ENCODE measurements around the gene MAGI2. TPM values are rescaled to one million over a fixed set of nuclear protein-coding genes. Genes with fewer than 3 reads are reported as not detected.
A peak's percentile ranks its signal among the peaks of the same experiment; 100 is the strongest.

MAGI2 gene
- total and polyA plus RNA-seq, 2 experiments from 2014 or later: 3.5 to 4.1 TPM

GRCh38 chr7:78057571-78057970 is 1395.9 kb downstream of the MAGI2 start:
- Histone ChIP-seq H3K4me1 (ENCODE audit: insufficient read depth) (no peaks in the 10 kb centered on the region), H4K20me1 (ENCODE audit: insufficient read depth) (no peaks in the 10 kb centered on the region), H3K79me2 (ENCODE audit: insufficient read depth) (no peaks in the 10 kb centered on the region), H3K27ac (no peak overlapping the region), H3K9me2 (ENCODE audit: insufficient read depth) (no peaks in the 10 kb centered on the region), H3K27me3 (replicated peaks; ENCODE audit: insufficient read depth) (no peaks in the 10 kb centered on the region), H3K4me2 (ENCODE audit: unreplicated experiment) (no peak overlapping the region), H2AFZ (no peak overlapping the region), H3K36me3 (ENCODE audit: low read depth) (no peaks in the 10 kb centered on the region), H3K9ac (no peak overlapping the region), H3K4me3 (no peak overlapping the region), H3K9me3 (ENCODE audit: low read depth) (no peaks in the 10 kb centered on the region), H3F3A (ENCODE audit: insufficient read depth) (no peaks in the 10 kb centered on the region)
- in situ Hi-C loops (cut with MboI): no loop called here
- no peak for TF ChIP-seq EZH2phosphoT487 (IDR thresholded peaks at IDR 0.05; ENCODE audit: insufficient read depth, low read depth)
- TF ChIP-seq EZH2 (IDR thresholded peaks at IDR 0.05; ENCODE audit: insufficient read depth, poor library complexity, severe bottlenecking): no peak
- peak; percentile 16 for DNase-seq

DNA sequence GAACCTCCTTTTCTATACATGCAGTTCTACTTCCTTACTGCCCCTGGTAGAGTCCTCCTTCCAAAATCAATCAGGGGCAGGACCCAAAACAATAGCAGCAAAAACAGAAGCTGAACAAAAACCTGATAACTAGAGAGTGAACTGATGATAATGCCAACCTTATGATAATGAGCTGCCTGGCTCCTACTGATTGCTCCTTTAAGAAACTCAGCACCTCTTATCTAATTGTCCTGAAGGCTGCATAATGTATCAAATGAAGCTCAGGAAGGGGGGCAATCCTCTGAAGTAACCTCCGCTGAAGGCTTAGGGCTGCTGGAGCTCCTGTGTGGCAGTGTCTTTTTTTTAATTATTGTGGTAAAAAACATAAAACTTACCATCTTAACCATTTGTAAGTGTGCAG is 1397.9 kb downstream of the MAGI2 start:
- Histone ChIP-seq H2AFZ (no peak overlapping the region), H3F3A (ENCODE audit: insufficient read depth) (no peaks in the 10 kb centered on the region), H3K4me3 (no peak overlapping the region), H3K79me2 (ENCODE audit: insufficient read depth) (no peaks in the 10 kb centered on the region), H3K9ac (no peak overlapping the region), H4K20me1 (ENCODE audit: insufficient read depth) (no peaks in the 10 kb centered on the region), H3K36me3 (ENCODE audit: low read depth) (no peaks in the 10 kb centered on the region), H3K4me2 (ENCODE audit: unreplicated experiment) (no peak overlapping the region), H3K27me3 (replicated peaks; ENCODE audit: insufficient read depth) (no peaks in the 10 kb centered on the region), H3K4me1 (ENCODE audit: insufficient read depth) (no peaks in the 10 kb centered on the region), H3K9me3 (ENCODE audit: low read depth) (no peaks in the 10 kb centered on the region), H3K9me2 (ENCODE audit: insufficient read depth) (no peaks in the 10 kb centered on the region), H3K27ac (no peak overlapping the region)
- in situ Hi-C loops (cut with MboI): no loop called here
- TF ChIP-seq EZH2phosphoT487 (IDR thresholded peaks at IDR 0.05; ENCODE audit: insufficient read depth, low read depth): no peak
- no peak for TF ChIP-seq EZH2 (IDR thresholded peaks at IDR 0.05; ENCODE audit: insufficient read depth, poor library complexity, severe bottlenecking)
- 90 to 100% methylated on average over 1 of the region's 1 CpG for WGBS, 2 experiments (ENCODE audit: low coverage in 1 of 2, low lambda C conversion rate in 2 of 2, missing lambda C conversion rate in 2 of 2)
- no peak for DNase-seq

DNA sequence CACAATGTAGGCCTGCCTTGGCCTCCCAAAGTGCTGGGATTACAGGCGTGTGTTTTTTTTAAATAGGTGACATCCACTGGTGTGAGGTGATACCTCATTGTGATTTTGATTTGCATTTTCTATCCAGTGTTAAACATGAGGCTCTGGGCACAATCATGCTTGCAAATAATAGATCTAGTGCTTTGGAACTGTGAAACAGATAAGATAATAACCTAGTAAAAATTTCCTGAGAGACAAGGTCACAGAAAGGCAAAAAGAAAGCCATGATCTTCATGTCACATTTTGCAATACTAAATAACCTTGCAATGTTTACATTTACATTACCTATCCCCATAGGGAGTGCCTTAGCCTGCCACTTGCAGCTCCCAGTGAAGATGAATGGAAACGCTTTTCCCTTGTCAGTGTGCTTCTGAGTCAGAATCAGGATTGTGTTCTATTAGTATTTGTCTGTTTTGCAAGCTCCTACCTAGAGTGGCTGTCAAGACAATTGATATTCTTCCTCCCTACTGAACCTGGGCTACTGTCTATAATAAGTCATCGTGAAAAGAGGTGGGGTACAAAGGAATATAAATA is 1398.4 kb downstream of the MAGI2 start:
- no peak for DNase-seq
- no peaks in the 10 kb centered on the region for H3K9me3 ChIP-seq (ENCODE audit: low read depth)

GRCh38 chr7:78052112-78052511 is 1401.4 kb downstream of the MAGI2 start:
- Histone ChIP-seq H3K4me1 (ENCODE audit: insufficient read depth) (no peaks in the 10 kb centered on the region), H3K79me2 (ENCODE audit: insufficient read depth) (no peaks in the 10 kb centered on the region), H3K27ac (no peak overlapping the region), H3K4me2 (ENCODE audit: unreplicated experiment) (no peak overlapping the region), H3K9me3 (ENCODE audit: low read depth) (no peaks in the 10 kb centered on the region), H3K27me3 (replicated peaks; ENCODE audit: insufficient read depth) (no peaks in the 10 kb centered on the region), H3K36me3 (ENCODE audit: low read depth) (no peaks in the 10 kb centered on the region), H3K9me2 (ENCODE audit: insufficient read depth) (no peaks in the 10 kb centered on the region), H3K4me3 (no peak overlapping the region), H3K9ac (no peak overlapping the region), H2AFZ (no peak overlapping the region), H4K20me1 (ENCODE audit: insufficient read depth) (no peaks in the 10 kb centered on the region), H3F3A (ENCODE audit: insufficient read depth) (no peaks in the 10 kb centered on the region)
- DNase-seq: no peak
- in situ Hi-C loops (cut with MboI): no loop called here
- TF ChIP-seq EZH2 (IDR thresholded peaks at IDR 0.05; ENCODE audit: insufficient read depth, poor library complexity, severe bottlenecking) (no peak), EZH2phosphoT487 (IDR thresholded peaks at IDR 0.05; ENCODE audit: insufficient read depth, low read depth) (no peak)
- 66 to 69% methylated on average over 7 of the region's 7 CpGs for WGBS, 2 experiments (ENCODE audit: low coverage in 1 of 2, low lambda C conversion rate in 2 of 2, missing lambda C conversion rate in 2 of 2)

More for the DNA sequence above, 1398.4 kb downstream of the MAGI2 start:
- Histone ChIP-seq H3K4me2 (ENCODE audit: unreplicated experiment) (no peak overlapping the region), H3K36me3 (ENCODE audit: low read depth) (no peaks in the 10 kb centered on the region), H3F3A (ENCODE audit: insufficient read depth) (no peaks in the 10 kb centered on the region), H3K79me2 (ENCODE audit: insufficient read depth) (no peaks in the 10 kb centered on the region), H3K9me2 (ENCODE audit: insufficient read depth) (no peaks in the 10 kb centered on the region), H3K4me1 (ENCODE audit: insufficient read depth) (no peaks in the 10 kb centered on the region), H3K4me3 (no peak overlapping the region), H4K20me1 (ENCODE audit: insufficient read depth) (no peaks in the 10 kb centered on the region), H3K9ac (no peak overlapping the region), H2AFZ (no peak overlapping the region), H3K27me3 (replicated peaks; ENCODE audit: insufficient read depth) (no peaks in the 10 kb centered on the region), H3K27ac (no peak overlapping the region)
- TF ChIP-seq EZH2 (IDR thresholded peaks at IDR 0.05; ENCODE audit: insufficient read depth, poor library complexity, severe bottlenecking) (no peak), EZH2phosphoT487 (IDR thresholded peaks at IDR 0.05; ENCODE audit: insufficient read depth, low read depth) (no peak)
- in situ Hi-C loops (cut with MboI): no loop called here
- WGBS, 2 experiments (ENCODE audit: low coverage in 1 of 2, low lambda C conversion rate in 2 of 2, missing lambda C conversion rate in 2 of 2): 70 to 74% methylated on average over 3 of the region's 3 CpGs

- DNase-seq: no peak
- 79 to 92% methylated on average over 3 of the region's 3 CpGs for WGBS, 2 experiments (ENCODE audit: low coverage in 1 of 2, low lambda C conversion rate in 2 of 2, missing lambda C conversion rate in 2 of 2)
- Histone ChIP-seq H3K9me3 (ENCODE audit: low read depth) (no peaks in the 10 kb centered on the region), H3K27me3 (replicated peaks; ENCODE audit: insufficient read depth) (no peaks in the 10 kb centered on the region), H3K4me2 (ENCODE audit: unreplicated experiment) (no peak overlapping the region), H4K20me1 (ENCODE audit: insufficient read depth) (no peaks in the 10 kb centered on the region), H2AFZ (no peak overlapping the region), H3K79me2 (ENCODE audit: insufficient read depth) (no peaks in the 10 kb centered on the region), H3K4me1 (ENCODE audit: insufficient read depth) (no peaks in the 10 kb centered on the region), H3F3A (ENCODE audit: insufficient read depth) (no peaks in the 10 kb centered on the region), H3K27ac (no peak overlapping the region), H3K9ac (no peak overlapping the region), H3K36me3 (ENCODE audit: low read depth) (no peaks in the 10 kb centered on the region), H3K9me2 (ENCODE audit: insufficient read depth) (no peaks in the 10 kb centered on the region), H3K4me3 (no peak overlapping the region)
- TF ChIP-seq EZH2 (IDR thresholded peaks at IDR 0.05; ENCODE audit: insufficient read depth, poor library complexity, severe bottlenecking): no peak
- TF ChIP-seq EZH2phosphoT487 (IDR thresholded peaks at IDR 0.05; ENCODE audit: insufficient read depth, low read depth): no peak
- in situ Hi-C loops (cut with MboI): no loop called here
Measured at GRCh38 chr7:78047800-78048199, 1405.7 kb downstream of the MAGI2 start.
